HepG2 (cell line): ENCODE results near the gene HEPACAM. TPM values are rescaled to one million over a fixed set of nuclear protein-coding genes. Genes with fewer than 3 reads are reported as not detected.

Experiments used
- ATAC-seq: fragments of 200-7000 bp; cut with Tn5 transposase; 3 replicates; pipeline ENCODE4 v1.9.1; 2020; ENCODE audit warnings: mild to moderate bottlenecking, moderate library complexity
- BruUV-seq: library from RNA; stranded (reverse); fragments of 400-500 nt; replicated peaks from 2 replicates; lab custom pipeline; 2021; lab: Mats Ljungman, UMichigan
- CTCF ChIA-PET: fragments of 300-600 bp; formaldehyde crosslinking; extraction: SDS; loops from one replicate; lab custom pipeline; 2021; ENCODE audit warnings: low total read pairs, inconsistent platforms, low intra/inter-chr PET ratio; lab: Yijun Ruan, JAX
- POLR2A ChIA-PET: fragments of 350-600 bp; sonication (Branson Sonifier 250); formaldehyde crosslinking; loops from one replicate; lab custom pipeline; 2020; ENCODE audit warnings: antibody characterized with exemption, inconsistent platforms; lab: Yijun Ruan, JAX
- DNase-seq: peaks from one replicate; pipeline ENCODE4 v3.0.0-alpha.2; 2015; ENCODE audit warnings: low spot score
- FAIRE-seq: peaks from 3 replicates; lab custom pipeline; 2011; peaks lifted over from hg19 to GRCh38; lab: Jason Lieb, UNC
- H2AFZ ChIP-seq: one replicate; pipeline ENCODE4 v1.6.1; 2011; ENCODE audit warnings: low read length, inconsistent platforms
- H3K27ac ChIP-seq: fragments of 300-600 bp; 3 replicates; pipeline ENCODE4 v1.8.0; 2011; ENCODE audit warnings: mixed run types, mild to moderate bottlenecking, mixed read lengths, low read length, inconsistent platforms; ENCODE audit not compliant: insufficient read depth; ENCODE audit errors: extremely low read length
- H3K27me3 ChIP-seq, 2 experiments: fragments of 200-600 bp in 1 of 2; 2 replicates in 1 of 2; 3 replicates in 1 of 2; pipeline versions ENCODE4 v1.6.0 to v1.8.0; 2011; ENCODE audit warnings: low read length in 2 of 2, mild to moderate bottlenecking in 2 of 2, moderate library complexity in 2 of 2, inconsistent platforms in 1 of 2; ENCODE audit not compliant: insufficient read depth in 2 of 2, control insufficient read depth in 1 of 2
- H3K36me3 ChIP-seq, 2 experiments: fragments of 200-600 bp in 1 of 2; replicated peaks in 1 of 2; 2 replicates in 1 of 2; 3 replicates in 1 of 2; pipeline versions ENCODE4 v1.5.1 to v1.8.0; 2011; ENCODE audit warnings: low read length in 2 of 2, inconsistent platforms in 1 of 2; ENCODE audit not compliant: insufficient read depth in 2 of 2, control insufficient read depth in 1 of 2
- H3K4me1 ChIP-seq: 2 replicates; pipeline ENCODE4 v1.5.1; 2012; ENCODE audit warnings: low read length, inconsistent platforms; ENCODE audit not compliant: insufficient read depth
- H3K4me2 ChIP-seq: 2 replicates; pipeline ENCODE4 v1.6.0; 2011; ENCODE audit warnings: low read depth, low read length, inconsistent platforms
- H3K4me3 ChIP-seq, 3 experiments: fragments of 200-600 bp in 1 of 3; sonication (generic), shearing (Covaris generic) in 1 of 3; replicated peaks in 1 of 3; 2 replicates each; pipeline ENCODE4 v1.5.1; 2011 to 2016; ENCODE audit warnings: low read length in 3 of 3, inconsistent platforms in 2 of 3, low read depth in 2 of 3, mild to moderate bottlenecking in 2 of 3, control low read depth in 1 of 3, mixed read lengths in 1 of 3; ENCODE audit not compliant: insufficient read depth in 1 of 3
- H3K79me2 ChIP-seq: one replicate; pipeline ENCODE4 v1.6.1; 2011; ENCODE audit warnings: low read length, inconsistent platforms; ENCODE audit not compliant: insufficient read depth
- H3K9ac ChIP-seq: 2 replicates; pipeline ENCODE4 v1.6.0; 2011; ENCODE audit warnings: mild to moderate bottlenecking, low read depth, low read length, inconsistent platforms; ENCODE audit not compliant: insufficient read depth
- H3K9me3 ChIP-seq: 2 replicates; pipeline ENCODE4 v1.5.1; 2012; ENCODE audit warnings: mild to moderate bottlenecking, low read length
- H4K20me1 ChIP-seq: 2 replicates; pipeline ENCODE4 v1.6.0; 2011; ENCODE audit warnings: inconsistent platforms, mild to moderate bottlenecking, low read length, moderate library complexity; ENCODE audit not compliant: insufficient read depth
- ARID4A ChIP-seq: sonication (generic); formaldehyde crosslinking; IDR thresholded peaks from 2 replicates; pipeline ENCODE4 v1.5.0; 2020; ENCODE audit warnings: mild to moderate bottlenecking, missing genetic modification reagents, borderline replicate concordance
- ATF3 ChIP-seq: sonication (generic); formaldehyde crosslinking; IDR thresholded peaks from 2 replicates; pipeline ENCODE4 v1.4.0; 2020; ENCODE audit warnings: missing genetic modification reagents
- BCL3 ChIP-seq: sonication (generic); formaldehyde crosslinking; IDR thresholded peaks from 2 replicates; pipeline ENCODE4 v1.5.1; 2020; ENCODE audit warnings: mild to moderate bottlenecking, missing genetic modification reagents, moderate library complexity
- CEBPB ChIP-seq: IDR thresholded peaks from 2 replicates; pipeline ENCODE4 v1.6.1; 2011; ENCODE audit warnings: low read depth, low read length, improper control_type of control experiment, borderline replicate concordance
- CEBPG ChIP-seq: IDR thresholded peaks from 2 replicates; pipeline ENCODE4 v1.6.1; 2016
- FOSL2 ChIP-seq: sonication (generic); formaldehyde crosslinking; IDR thresholded peaks from 2 replicates; pipeline ENCODE4 v1.4.0; 2020; ENCODE audit warnings: missing genetic modification reagents
- FOXA1 ChIP-seq, 2 experiments: fragments of 450-650 bp in 1 of 2; sonication (generic) in 1 of 2; formaldehyde crosslinking in 1 of 2; IDR thresholded peaks; 2 replicates each; pipeline versions ENCODE4 v1.4.0 to v1.6.1; 2016 to 2020; ENCODE audit warnings: missing genetic modification reagents in 1 of 2
- FOXA3 ChIP-seq: IDR thresholded peaks from 2 replicates; pipeline ENCODE4 v1.6.1; 2016; ENCODE audit warnings: missing genetic modification reagents, missing compliant biosample characterization
- POLR2G ChIP-seq: fragments of 200-400 bp; formaldehyde crosslinking; IDR thresholded peaks from 2 replicates; pipeline ENCODE4 v1.6.1; 2018; ENCODE audit warnings: mild to moderate bottlenecking, low read depth, low read length, moderate library complexity
- RBM22 ChIP-seq: fragments of 200-400 bp; formaldehyde crosslinking; optimal IDR thresholded peaks from 2 replicates; pipeline ENCODE3; 2017; ENCODE audit warnings: mild to moderate bottlenecking, low read length, moderate library complexity
- SUZ12 ChIP-seq: fragments of 150-350 bp; IDR thresholded peaks from 2 replicates; pipeline ENCODE4 v1.6.1; 2014; ENCODE audit warnings: low read depth, low read length
- TFAP4 ChIP-seq: sonication (generic); IDR thresholded peaks from 2 replicates; pipeline ENCODE4 v1.6.1; 2016; ENCODE audit warnings: low read depth, borderline replicate concordance
- ZC3H13 ChIP-seq: sonication (generic); formaldehyde crosslinking; IDR thresholded peaks from 2 replicates; pipeline ENCODE4 v1.8.1; 2023; ENCODE audit warnings: mild to moderate bottlenecking, missing genetic modification reagents, moderate library complexity
- ZNF317 ChIP-seq: sonication (generic); formaldehyde crosslinking; IDR thresholded peaks from 2 replicates; pipeline ENCODE4 v1.5.0; 2020; ENCODE audit warnings: mild to moderate bottlenecking, missing genetic modification reagents
- ZNF563 ChIP-seq: sonication (generic); formaldehyde crosslinking; IDR thresholded peaks from 2 replicates; pipeline ENCODE4 v1.8.0; 2022; ENCODE audit warnings: mild to moderate bottlenecking, moderate library complexity, missing genetic modification reagents
- ZNF629 ChIP-seq: sonication (generic); formaldehyde crosslinking; conservative IDR thresholded peaks from 2 replicates; pipeline ENCODE4 v1.5.0; 2020; ENCODE audit warnings: missing genetic modification reagents
- ZNF644 ChIP-seq: IDR thresholded peaks from 2 replicates; pipeline ENCODE4 v1.6.1; 2016; ENCODE audit warnings: low read depth
- WGBS: methylation state at CpG from one replicate; pipeline ENCODE4 v1.1.6; 2017; ENCODE audit warnings: low lambda C conversion rate; 5-methylcytosine and 5-hydroxymethylcytosine counted together
- in situ Hi-C: cut with HindIII; loops from 2 replicates; pipeline ENCODE4 v1.10.0; 2017; ENCODE audit warnings: low pct_unique_long_range_greater_than_20kb; ENCODE audit not compliant: extremely low pct_ligation_motif_present
- intact Hi-C: fragments of 100-400 bp; cut with micrococcal nuclease; formaldehyde crosslinking; loops from one replicate; pipeline ENCODE4 v1.10.0; 2022; ENCODE audit not compliant: unreplicated experiment
- polyA plus RNA-seq, 8 experiments: library from polyadenylated mRNA; depleted of rRNA in 3 of 8; stranded (reverse) in 7 of 8; unstranded in 1 of 8; fragments of >200 nt; fragmentation: Illumina TruSeq in 4 of 8; extraction: Trizol in 4 of 8; gene quantifications; 2 replicates each; pipeline versions ENCODE4 v1.2.1 to v1.2.3, GENCODE V29; 2011 to 2016; ENCODE audit warnings: low read depth in 4 of 8, missing spikeins in 1 of 8, mixed read lengths in 1 of 8; ENCODE audit not compliant: insufficient read depth in 1 of 8
- total RNA-seq, 5 experiments: library from RNA; depleted of rRNA; stranded (reverse); fragments of >200 nt; fragmentation: Illumina TruSeq; extraction: Trizol; gene quantifications; 2 replicates each; pipeline ENCODE4 v1.2.3, GENCODE V29; 2016; ENCODE audit warnings: low read depth in 1 of 5

The HEPACAM gene
- total and polyA plus RNA-seq, 2 of the 13 experiments (the other 11 are each of a cell fraction or from before 2014, with no cell fraction given), result 66.9 to 121 TPM

GRCh38 chr11:124917115-124917637, 18.7 kb downstream of the HEPACAM start:
- FAIRE-seq, result no peak
- 90% methylated on average over 6 of the region's 6 CpGs for WGBS
- H3K79me2 ChIP-seq, result no peaks in the 10 kb centered on the region
- TF ChIP-seq ARID4A (CRISPR knock-in tag), result no peak
- no peak for TF ChIP-seq ZNF629 (CRISPR knock-in tag)
- peak; percentile 77 for TF ChIP-seq RBM22
- TF ChIP-seq ATF3 (CRISPR knock-in tag), result peak; percentile 73
- peak; percentile 90; the same call in 1 of the 2 replicates for TF ChIP-seq ZNF563
- no peak for TF ChIP-seq ZNF317 (CRISPR knock-in tag)
- peak; percentile 16; the same call in 1 of the 2 replicates for TF ChIP-seq FOSL2
- TF ChIP-seq SUZ12, result no peak
- 0 out of 2 replicates have a peak, but pooled peaks have one; percentile 11 for TF ChIP-seq ZC3H13 (CRISPR knock-in tag)
- peak; percentile 60; the same call in 1 of the 2 replicates for TF ChIP-seq TFAP4
- peak; percentile 44; the same call in 1 of the 2 replicates for TF ChIP-seq POLR2G
- TF ChIP-seq FOXA3 (CRISPR knock-in tag), result peak; percentile 57
- peak; percentile 53; the same call in 1 of the 2 replicates for TF ChIP-seq CEBPB
- TF ChIP-seq ZNF644 (CRISPR knock-in tag), result peak; percentile 63
- no peak for TF ChIP-seq FOXA1 (IDR thresholded peaks at IDR 0.05)
- TF ChIP-seq FOXA1 (CRISPR knock-in tag; IDR thresholded peaks at IDR 0.05), result peak; percentile 52; the same call in 1 of the 2 replicates
- peak; percentile 87 for TF ChIP-seq CEBPG (CRISPR knock-in tag)
- TF ChIP-seq BCL3 (CRISPR knock-in tag), result no peak

More at GRCh38 chr11:124917115-124917637, 18.7 kb downstream of the HEPACAM start:
- Histone ChIP-seq H3K36me3 (peaks cover 1 to 10% of the 10 kb centered on the region in 2 experiments), H2AFZ (no peak overlapping the region), H3K4me3 (no peak overlapping the region), H3K4me1 (peaks cover 19% of the 10 kb centered on the region), H3K9me3 (peaks cover 7% of the 10 kb centered on the region), H3K9ac (no peak overlapping the region), H4K20me1 (no peaks in the 10 kb centered on the region), H3K27me3 (no peaks in the 10 kb centered on the region), H3K27ac (no peak overlapping the region), H3K4me2 (no peak overlapping the region)
- ATAC-seq (peak; percentile 66), DNase-seq (peak; percentile 16)
- in situ Hi-C loops (no loop called here), intact Hi-C loops (no loop called here)
- ChIA-PET CTCF (no interaction called here), POLR2A (interaction anchor here (1.4 kb wide), 1 partner anchor 37 kb away, joined by 3 read pairs; the partner anchor contains the start of gene CCDC15)
- BruUV-seq, result no TSS peak
